GM19099 (cell line): ENCODE data around the gene HOXC11.
A peak's percentile ranks its signal among the peaks of the same experiment; 100 is the strongest.

Source experiments
- POLR2A ChIP-seq: IDR thresholded peaks from 3 replicates; pipeline ENCODE4 v1.6.1; 2011; ENCODE audit warnings: low read depth; ENCODE audit not compliant: insufficient read length; ENCODE audit errors: extremely low read depth

HOXC11 gene

DNA sequence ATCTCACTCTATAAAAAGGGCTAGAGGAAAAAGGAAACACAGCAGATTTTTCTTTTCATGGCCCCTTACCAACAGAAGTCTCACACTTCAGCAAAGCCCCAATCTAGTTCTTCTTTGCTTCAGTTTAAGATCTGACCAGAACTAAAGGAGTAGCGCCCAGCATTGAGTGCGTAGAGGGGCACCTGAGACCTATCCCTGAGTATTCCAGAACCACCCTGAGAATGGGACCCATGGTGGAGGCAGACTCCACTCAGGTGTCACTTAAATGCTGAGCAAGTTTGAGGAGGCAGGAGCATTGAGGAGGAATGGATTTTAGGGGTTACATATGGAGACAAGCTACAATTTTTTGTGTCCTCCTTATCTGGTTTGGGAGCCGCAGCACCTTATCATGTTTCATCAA lies 1.8 kb upstream of the HOXC11 start:
- TF ChIP-seq POLR2A, result no peak

DNA sequence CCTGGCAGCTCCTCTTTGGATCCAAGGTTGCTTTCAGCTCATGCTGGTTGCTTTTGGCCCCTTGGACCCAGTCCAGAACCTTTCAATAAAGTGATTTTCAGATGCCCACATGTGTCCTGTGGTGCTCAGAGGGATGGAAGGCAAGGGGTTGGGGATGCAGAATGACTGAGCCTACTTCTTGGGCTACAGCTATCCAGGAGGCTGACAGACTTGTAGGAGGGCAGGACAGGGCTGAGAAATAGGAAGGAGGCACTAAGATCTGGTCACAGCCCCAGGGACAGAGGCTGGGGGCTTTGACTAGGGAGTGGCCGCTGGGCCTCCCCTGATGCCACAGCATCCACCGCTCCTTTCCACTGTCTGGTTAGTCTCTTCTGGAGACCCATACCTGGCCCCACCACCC lies 1.2 kb upstream of the HOXC11 start:
- TF ChIP-seq POLR2A, result no peak

DNA sequence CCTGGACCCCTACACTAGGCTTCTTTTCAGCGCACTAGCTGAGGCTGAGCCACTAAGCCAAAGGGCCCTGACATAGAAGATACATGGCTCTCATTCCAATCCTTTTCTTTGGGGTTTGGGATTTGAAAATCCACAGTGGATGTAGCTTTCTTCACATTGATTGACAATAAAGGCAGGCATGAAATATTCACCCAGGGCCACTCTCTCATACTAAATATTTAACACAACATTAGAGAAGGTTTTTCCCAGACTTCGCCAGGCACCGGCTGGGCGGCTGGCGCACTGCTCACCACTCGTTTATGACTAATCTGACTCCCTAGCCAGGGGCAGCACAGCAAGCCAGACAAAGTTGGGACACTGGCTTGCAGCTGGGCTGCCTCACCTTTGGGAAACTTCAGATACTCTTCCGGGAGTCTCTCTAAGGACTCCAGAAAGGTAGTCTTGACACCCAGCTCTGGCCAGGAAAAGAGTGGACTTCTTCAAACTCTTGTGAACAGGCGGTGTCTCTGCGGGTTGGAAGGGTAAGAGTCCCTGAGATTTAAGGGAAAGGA lies 699 bp upstream of the HOXC11 start:
- TF ChIP-seq POLR2A, result no peak

DNA sequence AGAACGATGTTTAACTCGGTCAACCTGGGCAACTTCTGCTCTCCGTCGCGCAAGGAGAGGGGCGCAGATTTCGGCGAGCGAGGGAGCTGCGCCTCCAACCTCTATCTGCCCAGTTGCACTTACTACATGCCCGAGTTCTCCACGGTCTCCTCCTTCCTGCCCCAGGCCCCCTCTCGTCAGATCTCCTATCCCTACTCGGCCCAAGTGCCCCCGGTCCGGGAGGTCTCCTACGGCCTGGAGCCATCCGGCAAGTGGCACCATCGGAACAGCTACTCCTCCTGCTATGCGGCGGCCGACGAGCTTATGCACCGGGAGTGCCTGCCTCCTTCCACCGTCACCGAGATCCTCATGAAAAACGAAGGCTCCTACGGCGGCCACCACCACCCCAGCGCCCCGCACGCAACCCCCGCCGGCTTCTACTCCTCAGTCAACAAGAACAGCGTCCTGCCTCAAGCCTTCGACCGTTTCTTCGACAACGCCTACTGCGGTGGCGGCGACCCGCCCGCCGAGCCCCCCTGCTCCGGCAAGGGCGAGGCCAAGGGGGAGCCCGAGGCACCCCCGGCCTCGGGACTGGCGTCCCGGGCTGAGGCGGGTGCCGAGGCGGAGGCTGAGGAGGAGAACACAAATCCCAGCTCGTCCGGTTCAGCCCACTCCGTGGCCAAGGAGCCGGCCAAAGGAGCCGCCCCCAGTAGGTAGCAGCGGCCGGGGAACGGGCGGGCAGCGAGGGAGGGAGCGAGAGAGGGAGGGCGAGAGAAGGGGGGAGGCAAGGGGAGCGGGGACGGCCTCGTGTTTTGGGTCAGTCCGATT lies 513 bp downstream of the HOXC11 start:
- TF ChIP-seq POLR2A, result no peak

GRCh38 chr12:53974084-53975063 lies 1.4 kb downstream of the HOXC11 start, which contains the start of gene HOTAIR:
Gene HOTAIR (minus strand): TSS chr12:53974954.
- peak; percentile 31 for TF ChIP-seq POLR2A

- TF ChIP-seq POLR2A, result no peak
Observed at GRCh38 chr12:53975064-53975471, 2.1 kb downstream of the HOXC11 start.

GRCh38 chr12:53975479-53976152 lies 2.7 kb downstream of the HOXC11 start:
- no peak for TF ChIP-seq POLR2A

GRCh38 chr12:53976172-53976822 lies 3.4 kb downstream of the HOXC11 start:
- TF ChIP-seq POLR2A, result no peak

DNA sequence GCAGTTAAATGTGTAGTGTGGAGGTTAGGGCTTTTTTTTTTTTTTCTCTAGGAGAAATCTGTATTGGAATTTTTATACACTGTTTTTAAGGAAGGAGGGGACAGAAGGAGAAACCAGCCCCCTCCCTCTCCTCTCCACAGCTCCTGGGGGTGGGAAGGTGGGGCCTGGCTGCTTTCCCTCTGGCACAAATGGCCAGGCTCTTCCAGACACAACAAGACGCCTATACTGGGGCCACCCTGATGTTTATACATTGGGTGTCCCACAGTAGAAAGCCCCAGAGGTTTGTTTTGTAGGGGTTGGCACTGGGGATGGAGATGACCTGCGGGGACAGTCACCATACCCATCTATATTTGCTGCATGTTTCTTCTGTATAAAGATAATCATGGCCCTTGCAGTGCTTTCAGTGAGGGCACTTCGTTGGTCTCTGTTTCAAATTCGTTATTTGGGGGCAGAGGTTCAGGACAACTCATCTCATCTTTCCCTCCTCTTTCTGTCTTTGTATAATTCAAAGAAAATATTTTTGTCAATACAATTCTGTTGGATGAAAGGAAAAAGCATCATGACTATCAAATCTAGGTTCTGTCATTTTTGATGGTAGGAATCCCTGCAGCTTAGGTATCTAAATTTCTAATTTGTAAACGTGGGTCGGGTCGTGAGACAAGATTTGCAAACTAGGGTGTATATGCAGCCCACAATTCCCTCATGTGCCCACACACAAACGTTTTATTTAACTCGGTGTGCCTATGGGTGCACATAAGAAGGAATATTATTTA lies 4.1 kb downstream of the HOXC11 start:
- TF ChIP-seq POLR2A, result no peak

GRCh38 chr12:53977596-53978445 lies 4.9 kb downstream of the HOXC11 start:
- TF ChIP-seq POLR2A, result no peak

DNA sequence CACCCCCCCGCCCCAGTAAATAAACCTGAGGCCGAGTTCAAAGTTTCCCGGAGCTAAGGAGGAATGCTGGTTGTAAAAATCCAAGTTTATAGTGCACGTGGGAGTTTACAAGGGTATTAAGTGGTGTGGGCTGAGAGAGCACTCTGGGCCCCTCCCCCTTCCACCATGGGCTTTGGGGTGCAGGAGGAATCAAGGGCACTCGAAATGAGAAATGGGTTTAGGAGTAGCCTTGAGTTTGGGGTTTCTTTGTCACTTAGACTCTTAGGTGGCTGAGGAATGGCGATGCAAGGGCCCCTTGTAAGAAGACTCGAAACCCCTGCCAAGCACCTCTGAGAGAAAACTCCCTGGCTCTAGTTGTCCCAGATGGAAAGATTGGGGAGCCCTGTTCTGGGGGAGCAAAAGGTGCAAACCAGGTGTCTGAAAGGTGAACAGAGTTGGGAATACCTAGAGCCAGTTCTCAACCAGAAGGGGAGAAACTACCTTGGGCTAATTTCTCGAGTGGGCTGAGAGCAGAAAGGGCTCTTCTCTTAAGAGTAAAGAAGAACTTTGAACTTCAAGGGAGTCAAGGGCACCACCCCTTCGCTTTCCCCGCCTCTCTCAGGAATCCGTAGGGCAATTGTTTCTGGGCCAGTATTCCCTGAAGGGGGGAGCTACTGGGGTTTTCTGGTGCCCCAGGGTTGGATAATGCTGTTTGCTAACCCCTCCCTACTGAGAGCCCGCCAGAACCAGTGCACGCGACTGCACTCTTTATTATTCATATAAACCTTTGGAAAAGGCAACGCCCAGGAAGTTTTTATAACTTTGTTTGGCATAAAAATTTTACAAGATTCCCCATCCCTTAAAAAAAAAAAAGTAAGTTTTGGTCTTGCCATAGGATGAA lies 5.8 kb downstream of the HOXC11 start:
- TF ChIP-seq POLR2A, result no peak
